HG03066 (cell line): ENCODE results near the gene OTUD1.

Experiments
- ATAC-seq: cut with Tn5 transposase; IDR thresholded peaks from one replicate; pipeline ENCODE4 v1.9.1; 2021; ENCODE audit warnings: low read depth; ENCODE audit not compliant: unreplicated experiment

The OTUD1 gene

GRCh38 chr10:23459308-23459939, 20.5 kb downstream of the OTUD1 start:
- no peak for ATAC-seq

- no peak for ATAC-seq
Measured at GRCh38 chr10:23461557-23461956, 22.7 kb downstream of the OTUD1 start.

GRCh38 chr10:23467012-23467411, 28.1 kb downstream of the OTUD1 start:
- no peak for ATAC-seq

GRCh38 chr10:23467548-23467947, 28.7 kb downstream of the OTUD1 start:
- no peak for ATAC-seq

- ATAC-seq = no peak
Measured at GRCh38 chr10:23469596-23470237, 30.8 kb downstream of the OTUD1 start.

GRCh38 chr10:23472181-23472580, 33.3 kb downstream of the OTUD1 start:
- no peak for ATAC-seq

GRCh38 chr10:23474081-23474480, 35.2 kb downstream of the OTUD1 start:
- ATAC-seq = no peak

- ATAC-seq = no peak
Measured at GRCh38 chr10:23474626-23475025, 35.8 kb downstream of the OTUD1 start.

GRCh38 chr10:23478570-23478969, 39.7 kb downstream of the OTUD1 start:
- ATAC-seq = no peak

GRCh38 chr10:23479798-23480473, 41.1 kb downstream of the OTUD1 start:
- no peak for ATAC-seq

GRCh38 chr10:23481363-23481961, 42.6 kb downstream of the OTUD1 start:
- no peak for ATAC-seq

- ATAC-seq = no peak
Measured at GRCh38 chr10:23490115-23490514, 51.2 kb downstream of the OTUD1 start.
